Endothelial cell (in vitro differentiated cells): ENCODE data around the gene MS4A6A. TPM values are rescaled to one million over a fixed set of nuclear protein-coding genes. Genes with fewer than 3 reads are reported as not detected.

Source experiments
- DNase-seq: peaks from one replicate; pipeline ENCODE4 v3.0.0; 2021; ENCODE audit warnings: low spot score
- H3K27ac Mint-ChIP-seq: one replicate; pipeline ENCODE4 v1.8.0; 2021; ENCODE audit warnings: mixed read lengths, inconsistent platforms; ENCODE audit not compliant: unreplicated experiment
- H3K27me3 Mint-ChIP-seq: one replicate; pipeline ENCODE4 v1.8.0; 2021; ENCODE audit warnings: mild to moderate bottlenecking, moderate library complexity, mixed read lengths, inconsistent platforms; ENCODE audit not compliant: unreplicated experiment
- H3K36me3 Mint-ChIP-seq: one replicate; pipeline ENCODE4 v1.8.0; 2021; ENCODE audit warnings: mild to moderate bottlenecking, low read depth, mixed read lengths, inconsistent platforms; ENCODE audit not compliant: unreplicated experiment
- H3K4me1 Mint-ChIP-seq: one replicate; pipeline ENCODE4 v1.8.0; 2021; ENCODE audit warnings: mild to moderate bottlenecking, mixed read lengths, inconsistent platforms; ENCODE audit not compliant: unreplicated experiment
- H3K4me3 Mint-ChIP-seq: one replicate; pipeline ENCODE4 v1.8.0; 2021; ENCODE audit warnings: mild to moderate bottlenecking, mixed read lengths, inconsistent platforms; ENCODE audit not compliant: unreplicated experiment
- H3K9me3 Mint-ChIP-seq: one replicate; pipeline ENCODE4 v1.8.0; 2021; ENCODE audit warnings: mixed read lengths, inconsistent platforms; ENCODE audit not compliant: unreplicated experiment
- CTCF ChIP-seq: fragments of 200-600 bp; sonication (generic); IDR thresholded peaks from one replicate; pipeline ENCODE4 v1.5.0; 2021; ENCODE audit warnings: antibody characterized with exemption; ENCODE audit not compliant: unreplicated experiment
- microRNA-seq: library from miRNA; unstranded; fragments of <30 nt; microRNA quantifications from one replicate; pipeline ENCODE4, GENCODE V29; 2020; ENCODE audit not compliant: unreplicated experiment
- total RNA-seq: library from RNA; stranded (reverse); fragmentation: NEBNext Ultra II Directional; extraction: Animal tissue kit (Norgen Biotek cat#: 25700); gene quantifications from one replicate; pipeline ENCODE4 v1.2.1, GENCODE V29; 2021; ENCODE audit not compliant: unreplicated experiment

MS4A6A gene
- total RNA-seq, 1 donor from 2014 or later: not detected

- no peak for DNase-seq
- Mint-ChIP-seq H3K27ac (no peak overlapping the region), H3K4me3 (no peak overlapping the region), H3K4me1 (peaks cover 6% of the 10 kb centered on the region), H3K36me3 (no peaks in the 10 kb centered on the region), H3K9me3 (no peaks in the 10 kb centered on the region), H3K27me3 (no peaks in the 10 kb centered on the region)
- no peak for TF ChIP-seq CTCF
These were observed 58.0 kb downstream of the MS4A6A start for GRCh38 chr11:60124802-60125432.

Small RNA genes within 50 kb of the gene (microRNA-seq; reads per million reads assigned to microRNA genes)
- not detected for gene MIR6503

Other genes with a start within 250 kb of the MS4A6A start
- gene OOSP1, start 244.7 kb downstream of the MS4A6A start, total RNA-seq: 0.38 TPM
- not detected for gene OOSP4A, start 219.1 kb downstream of the MS4A6A start, total RNA-seq
- gene OOSP4B, start 165.9 kb downstream of the MS4A6A start, total RNA-seq: not detected
- gene OOSP2, start 142.7 kb downstream of the MS4A6A start, total RNA-seq: not detected
- gene MS4A3, start 126.4 kb downstream of the MS4A6A start, total RNA-seq: 1.4 TPM
- gene MS4A2, start 94.4 kb downstream of the MS4A6A start, total RNA-seq: 0.10 TPM
- not detected for gene MS4A4E, start 60.1 kb upstream of the MS4A6A start, total RNA-seq
- gene MS4A4A, start 97.6 kb upstream of the MS4A6A start, total RNA-seq: not detected
- not detected for gene MS4A6E, start 144.2 kb upstream of the MS4A6A start, total RNA-seq
- not detected for gene MS4A7, start 195.4 kb upstream of the MS4A6A start, total RNA-seq
- not detected for gene MS4A14, start 213.4 kb upstream of the MS4A6A start, total RNA-seq
- gene MS4A5, start 246.5 kb upstream of the MS4A6A start, total RNA-seq: not detected